Measurements from ENCODE around the gene PSMB1. TPM values are rescaled to one million over a fixed set of nuclear protein-coding genes. Genes with fewer than 3 reads are reported as not detected.

The PSMB1 gene
- total and polyA plus RNA-seq, 9 of the 15 experiments (the other 6 are each of a cell fraction or from before 2014, with no cell fraction given): 447 to 2,953 (median 884) TPM

- TF ChIP-seq THRAP3 (IDR thresholded peaks at IDR 0.05; ENCODE audit: borderline replicate concordance) (no peak), JUN (IDR thresholded peaks at IDR 0.05; ENCODE audit: borderline replicate concordance, low read depth, low read length) (no peak), JUN (CRISPR knock-in tag; IDR thresholded peaks at IDR 0.05; ENCODE audit: borderline replicate concordance) (no peak), DLX4 (CRISPR knock-in tag; IDR thresholded peaks at IDR 0.05) (no peak), PTTG1 (tag; IDR thresholded peaks at IDR 0.05; ENCODE audit: low read depth) (no peak), ZNF592 (IDR thresholded peaks at IDR 0.05) (peak; percentile 54; the same call in 1 of the 2 replicates), ZNF444 (CRISPR knock-in tag; IDR thresholded peaks at IDR 0.05) (no peak), ZBTB33 (CRISPR knock-in tag; IDR thresholded peaks at IDR 0.05) (peak; percentile 50; the same call in 1 of the 2 replicates)
These were observed 22.1 kb upstream of the PSMB1 start (continued) for GRCh38 chr6:170575250-170575649.

Measured in K562 (cell line).